A172 (cell line): Measurements from ENCODE around the gene SERHL2. TPM values are rescaled to one million over a fixed set of nuclear protein-coding genes. Genes with fewer than 3 reads are reported as not detected.
"Not testable (repeated sequence)": the region's sequence is repeated elsewhere in the genome, so short reads cannot be mapped to it uniquely, and the experiment has no call there.

Experiments
- DNase-seq: peaks from one replicate; pipeline ENCODE4 v3.0.0-alpha.2; 2015; ENCODE audit warnings: low spot score
- total RNA-seq: library from RNA; depleted of rRNA; stranded (reverse); fragments of >200 nt; shearing (Covaris generic); gene quantifications from 2 replicates; pipeline ENCODE4 v1.2.3, GENCODE V29; 2014

The SERHL2 gene
- total RNA-seq, 1 experiment from 2014 or later: not detected

DNA sequence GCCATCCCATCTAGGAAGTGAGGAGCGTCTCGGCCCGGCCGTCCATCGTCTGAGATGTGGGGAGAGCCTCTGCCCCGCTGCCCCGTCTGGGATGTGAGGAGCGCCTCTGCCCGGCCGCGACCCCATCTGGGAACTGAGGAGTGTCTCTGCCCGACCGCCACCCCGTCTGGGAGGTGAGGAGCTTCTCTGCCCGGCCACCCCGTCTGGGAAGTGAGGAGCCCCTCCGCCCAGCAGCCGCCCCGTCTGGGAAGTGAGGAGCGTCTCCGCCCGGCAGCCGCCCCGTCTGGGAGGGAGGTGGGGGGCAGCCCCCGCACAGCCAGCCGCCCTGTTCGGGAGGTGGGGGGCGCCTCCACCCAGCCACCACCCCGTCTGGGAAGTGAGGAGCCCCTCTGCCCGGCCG lies 53.9 kb downstream of the SERHL2 start:
- not testable (repeated sequence) for DNase-seq

- DNase-seq: no peak
Measured at GRCh38 chr22:42608136-42608822, 54.5 kb downstream of the SERHL2 start.

DNA sequence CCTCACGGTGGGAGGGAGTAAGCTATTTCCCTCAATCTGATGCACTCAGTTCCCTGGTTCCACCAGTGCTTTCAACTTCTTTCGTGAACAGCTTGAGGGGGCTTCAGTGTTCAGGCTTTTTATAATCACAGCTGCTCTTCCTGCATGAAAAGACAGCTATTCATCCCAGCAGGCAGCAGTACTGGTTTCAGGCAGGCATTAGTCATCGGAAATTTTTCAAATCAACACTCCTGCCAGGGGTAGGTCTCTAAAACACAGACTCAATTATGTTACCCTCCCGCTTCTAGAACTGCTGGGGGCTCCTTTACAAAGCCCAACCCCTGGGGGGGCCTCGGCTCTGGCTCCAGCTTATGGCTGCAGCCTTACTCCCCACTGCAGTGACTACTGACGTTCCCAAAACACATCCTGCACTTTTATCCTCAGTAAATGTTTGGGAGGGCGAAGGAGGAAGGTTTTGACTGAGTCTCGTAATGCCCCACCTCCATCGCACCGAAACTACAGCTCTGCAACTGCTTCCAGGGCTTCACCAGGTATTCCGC lies 55.1 kb downstream of the SERHL2 start:
- peak; percentile 27 for DNase-seq

- no peak for DNase-seq
Measured at GRCh38 chr22:42610186-42610585, 56.4 kb downstream of the SERHL2 start.

GRCh38 chr22:42611051-42611450 lies 57.3 kb downstream of the SERHL2 start:
- DNase-seq: no peak

GRCh38 chr22:42612336-42612735 lies 58.6 kb downstream of the SERHL2 start:
- no peak for DNase-seq

DNA sequence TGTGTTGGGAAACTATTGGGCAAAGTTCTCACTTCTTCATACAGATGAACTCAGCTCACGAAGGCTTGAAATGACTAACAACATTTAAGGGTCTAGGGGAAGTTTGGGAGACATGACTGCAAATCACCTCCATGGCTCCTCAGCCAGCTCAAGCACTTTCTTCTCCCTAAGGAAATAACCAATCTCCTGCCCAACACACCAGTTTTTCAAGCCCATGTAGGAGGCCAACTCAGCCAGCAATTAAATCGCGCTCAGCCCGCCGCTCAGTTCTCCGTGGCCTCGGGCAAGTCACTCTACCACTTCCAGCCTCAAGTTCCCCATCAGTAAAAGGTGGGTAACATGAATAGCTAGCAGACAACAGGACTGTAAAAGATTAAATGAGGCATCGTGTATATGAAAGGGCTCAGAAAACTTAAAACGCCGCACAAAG lies 60.1 kb downstream of the SERHL2 start:
- no peak for DNase-seq

GRCh38 chr22:42614312-42615091 lies 60.7 kb downstream of the SERHL2 start, which contains the start of gene POLDIP3:
TSS of gene POLDIP3 (minus strand) at chr22:42614883. CDS start at chr22:42614857, 26 bp downstream.
- DNase-seq: peak; percentile 86

- peak; percentile 94 for DNase-seq
Measured at GRCh38 chr22:42615092-42615859, 61.5 kb downstream of the SERHL2 start.

- DNase-seq: not testable (repeated sequence)
Measured at GRCh38 chr22:42615860-42616175, 62.1 kb downstream of the SERHL2 start.

DNA sequence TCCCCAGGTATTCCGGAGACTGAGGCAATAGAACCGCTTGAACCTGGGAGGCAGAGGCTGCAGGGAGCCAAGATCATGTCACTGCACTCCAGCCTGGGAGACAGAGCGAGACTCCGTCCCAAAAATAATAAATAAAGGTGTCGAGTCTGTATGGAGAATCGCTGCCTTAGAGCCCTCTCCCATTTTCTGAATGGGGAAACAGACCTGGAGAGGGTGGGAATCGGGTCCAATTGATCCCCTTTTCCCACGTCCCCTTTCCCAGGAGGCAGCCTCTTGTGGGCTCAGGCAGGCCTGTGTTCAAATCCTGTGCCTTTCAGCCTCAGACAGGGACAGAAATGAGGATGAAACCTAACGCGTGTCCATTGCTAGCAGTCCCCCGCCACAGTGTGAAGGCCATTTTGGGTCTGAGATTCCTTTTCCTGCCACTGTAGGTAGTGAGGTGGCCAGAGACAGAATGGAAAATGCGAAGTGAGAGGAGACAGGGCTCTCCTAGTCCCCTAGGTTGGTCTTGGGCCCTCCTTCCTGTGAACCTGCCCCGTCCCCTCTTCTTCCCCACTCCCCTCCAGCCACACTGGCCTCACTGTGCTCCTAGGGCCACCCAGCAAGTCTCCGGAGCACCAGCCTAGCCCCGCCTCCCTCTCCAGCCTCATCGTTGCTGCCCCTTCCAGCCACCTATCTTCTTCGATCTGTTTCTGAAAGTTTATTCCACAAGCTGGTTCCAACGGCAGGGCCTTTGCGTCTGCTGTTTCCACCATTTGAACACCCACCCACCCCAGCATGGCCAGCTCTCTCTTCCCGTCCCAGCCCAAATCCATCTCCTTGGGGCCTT lies 63.6 kb downstream of the SERHL2 start:
- no peak for DNase-seq

DNA sequence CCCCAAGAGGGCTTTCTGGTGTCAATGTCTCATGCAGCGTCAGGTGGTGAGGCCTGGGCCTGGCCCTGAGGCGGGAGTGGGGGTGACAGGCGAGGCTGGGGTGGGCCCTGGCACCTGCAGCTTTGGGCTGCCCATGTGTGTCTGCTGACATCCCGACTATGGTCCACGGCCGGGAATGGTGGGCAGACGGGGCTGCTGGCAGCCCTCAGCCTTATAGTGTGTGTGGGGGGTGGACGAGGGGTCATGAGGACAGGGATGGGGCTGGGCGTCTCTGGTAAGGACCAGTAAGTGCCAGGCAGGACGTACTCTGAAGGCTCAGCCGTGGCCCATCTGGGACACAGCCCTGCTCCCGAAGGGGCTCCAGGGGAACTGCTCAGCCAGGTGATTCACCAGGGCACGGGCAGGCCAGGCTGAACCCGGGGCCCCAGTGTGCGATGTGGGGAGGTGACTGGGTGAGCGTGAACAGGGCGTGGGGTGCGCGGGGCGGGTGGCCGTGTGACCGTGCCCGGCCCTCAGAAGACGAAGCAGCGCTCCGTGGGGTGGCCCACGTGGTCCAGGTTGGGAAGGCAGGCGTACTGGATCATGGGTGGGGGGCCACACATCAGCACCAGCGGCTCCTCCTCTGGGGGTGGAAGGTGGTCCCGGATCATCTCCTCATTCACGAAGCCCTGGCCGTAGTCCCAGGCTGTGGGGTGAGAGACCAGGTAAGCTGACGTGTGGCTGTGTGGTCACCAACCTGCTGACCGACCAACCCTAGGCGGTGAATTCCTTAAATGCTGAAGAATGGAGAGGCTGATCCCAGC lies 65.7 kb downstream of the SERHL2 start:
- DNase-seq: no peak

- DNase-seq: no peak
Measured at GRCh38 chr22:42620084-42620483, 66.3 kb downstream of the SERHL2 start.

- peak; percentile 49 for DNase-seq
Measured at GRCh38 chr22:42621505-42622002, 67.8 kb downstream of the SERHL2 start.

DNA sequence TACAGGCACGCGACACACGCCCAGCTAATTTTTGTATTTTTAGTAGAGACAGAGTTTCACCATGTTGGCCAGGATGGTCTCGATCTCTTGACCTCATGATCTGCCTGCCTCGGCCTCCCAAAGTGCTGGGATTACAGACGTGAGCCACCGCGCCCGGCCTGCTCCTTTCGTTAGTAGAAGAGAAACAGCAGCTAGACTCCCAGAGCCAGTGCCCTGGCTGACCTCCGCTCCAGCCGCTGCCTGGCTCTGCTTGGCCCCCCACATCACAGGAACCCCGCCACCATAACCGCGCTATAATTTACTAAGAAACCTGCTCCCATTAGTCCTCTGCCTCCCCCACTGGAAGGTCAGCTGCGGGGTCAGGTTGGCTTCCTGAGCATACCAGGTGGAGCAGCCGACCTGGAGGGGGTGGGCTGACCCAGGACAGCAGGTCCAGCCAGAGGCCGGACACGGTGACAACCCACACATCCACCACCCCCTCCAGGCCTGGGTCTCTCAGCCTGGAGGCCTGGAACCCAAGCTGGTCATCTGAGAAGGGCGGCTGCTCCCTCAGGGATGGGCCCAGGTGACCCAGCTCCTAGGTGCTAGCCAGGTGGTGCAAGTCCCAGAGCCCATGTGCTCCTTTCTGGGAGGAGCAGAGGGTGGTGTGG lies 68.4 kb downstream of the SERHL2 start:
- DNase-seq: no peak

GRCh38 chr22:42623301-42623751 lies 69.6 kb downstream of the SERHL2 start:
- DNase-seq: no peak
